Upper lobe of left lung (tissue), 4 donors: Measurements from ENCODE around the gene PTGDR.

Experiments used
- CTCF ChIP-seq, 6 experiments: fragments of 450-650 bp in 4 of 6; fragments of 200-600 bp in 2 of 6; sonication (generic) in 2 of 6; IDR thresholded peaks; one replicate each; pipeline ENCODE4 v1.5.1; 2016 to 2019; ENCODE audit warnings: antibody characterized with exemption in 6 of 6
- EP300 ChIP-seq, 4 donors: sonication (generic); formaldehyde crosslinking; IDR thresholded peaks; one replicate each; pipeline ENCODE4 v1.5.1; 2017; ENCODE audit warnings: antibody characterized with exemption in 4 of 4, control low read depth in 2 of 4
- POLR2A ChIP-seq, 4 donors: fragments of 450-650 bp; IDR thresholded peaks; one replicate each; pipeline ENCODE4 v1.5.1; 2016 to 2017; ENCODE audit warnings: antibody characterized with exemption in 4 of 4, mild to moderate bottlenecking in 2 of 4
- POLR2AphosphoS5 ChIP-seq, 2 donors: sonication (generic); formaldehyde crosslinking; IDR thresholded peaks; one replicate each; pipeline ENCODE4 v1.5.1; 2017; ENCODE audit warnings: antibody characterized with exemption in 2 of 2

- TF ChIP-seq CTCF (IDR thresholded peaks at IDR 0.05) = no peak
- TF ChIP-seq POLR2AphosphoS5 (IDR thresholded peaks at IDR 0.05) = no peak
- TF ChIP-seq POLR2A (IDR thresholded peaks at IDR 0.05) = no peak
- TF ChIP-seq EP300 (IDR thresholded peaks at IDR 0.05) = no peak
Observed at GRCh38 chr14:52241087-52241793, 26.3 kb upstream of the PTGDR start.
